Stimulated activated CD8-positive, alpha-beta memory T cell treated with anti-CD3 and anti-CD28 coated beads, Interleukin-15, amount 100 ng/mL, for 1 hour (primary cell): ENCODE results near the gene SLC25A14.
"Not testable (repeated sequence)": the region's sequence is repeated elsewhere in the genome, so short reads cannot be mapped to it uniquely, and the experiment has no call there.

ENCODE experiments used
- DNase-seq: peaks from one replicate; pipeline ENCODE4 v3.0.0-alpha.2; 2020; ENCODE audit warnings: low read depth

SLC25A14 gene

DNA sequence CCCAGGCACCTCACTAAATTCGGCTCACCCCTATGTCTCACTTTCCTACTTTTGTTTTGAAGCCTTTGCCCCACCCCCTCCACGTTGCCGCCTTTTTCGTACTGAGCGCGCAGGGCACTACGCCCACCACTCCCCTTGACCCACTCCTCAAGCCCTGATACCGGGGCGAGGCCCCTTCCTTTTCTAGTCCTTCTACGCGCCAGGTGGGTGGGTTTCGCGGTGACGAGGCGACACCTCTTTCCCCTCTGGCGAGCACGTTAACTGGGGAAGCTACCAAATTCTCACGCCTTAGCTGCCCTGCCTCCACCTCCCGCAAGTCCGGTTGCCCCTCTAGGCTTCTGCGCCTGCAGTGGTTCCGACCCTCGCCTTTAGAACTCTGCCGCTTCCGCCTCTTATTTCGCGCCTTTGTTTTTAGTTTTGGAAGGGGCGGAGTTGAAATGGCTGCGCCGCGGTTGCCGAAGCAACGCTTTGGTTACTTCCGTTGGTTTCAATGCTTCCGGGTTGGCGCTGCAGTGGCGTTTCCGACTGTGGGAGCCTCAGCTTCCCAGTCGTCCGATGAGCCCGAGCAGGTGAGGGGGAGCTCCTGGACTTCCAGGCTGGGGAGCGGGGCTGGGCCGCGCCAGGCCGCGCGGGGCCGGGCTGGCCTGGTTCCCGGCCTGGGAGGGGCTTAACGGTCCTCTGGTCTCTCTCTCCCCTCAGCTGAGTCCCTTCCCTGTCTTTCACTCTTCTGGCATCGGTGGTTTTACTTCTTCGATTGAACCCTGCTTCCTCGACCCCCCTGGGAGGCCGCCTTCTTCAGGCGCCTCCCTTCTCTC, at the start of gene SLC25A14:
Gene SLC25A14, plus strand, starts transcription at position 512 of the 815 bp plus-strand sequence. CDS start 360 bp downstream, outside the sequence.
- peak; percentile 37 for DNase-seq

- no peak for DNase-seq
Measured at GRCh38 chrX:130295519-130296296, 44.0 kb upstream of the SLC25A14 start.

DNA sequence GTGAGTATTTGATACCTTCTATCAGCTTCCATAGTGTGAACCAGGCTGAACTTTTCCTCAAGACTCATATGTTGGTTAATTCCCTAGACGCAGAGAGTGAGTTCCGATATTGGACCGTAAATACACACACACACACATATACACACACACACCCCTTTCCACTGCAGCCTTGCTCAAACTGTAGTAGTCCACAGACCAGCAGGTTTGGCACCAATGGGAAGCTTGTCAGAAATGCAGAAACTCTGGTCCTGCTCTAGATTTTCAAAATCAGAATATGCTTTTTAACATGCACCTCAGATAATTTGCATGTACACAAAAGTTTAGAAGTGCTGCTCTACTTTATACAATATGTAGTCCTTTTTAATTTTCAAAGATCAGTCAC, 43.4 kb upstream of the SLC25A14 start:
- no peak for DNase-seq

DNA sequence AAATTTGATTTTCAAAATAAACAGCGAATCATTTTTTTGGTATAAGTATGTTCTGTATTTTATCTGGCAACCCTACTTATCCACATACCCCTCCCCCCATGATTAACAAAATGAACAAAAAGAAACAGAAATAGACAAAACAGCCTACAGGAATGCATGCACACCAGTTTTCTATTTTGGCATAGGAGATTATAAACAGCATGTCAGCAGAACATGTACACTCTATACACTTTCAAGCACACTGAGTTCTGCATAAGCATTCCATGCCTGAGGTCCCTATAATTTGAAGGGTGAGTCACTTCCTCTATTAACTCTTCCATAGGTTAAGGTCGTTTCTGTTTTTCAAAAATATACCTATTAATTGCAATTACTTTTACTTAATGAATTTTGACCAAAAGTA, 43.0 kb upstream of the SLC25A14 start:
- no peak for DNase-seq

DNA sequence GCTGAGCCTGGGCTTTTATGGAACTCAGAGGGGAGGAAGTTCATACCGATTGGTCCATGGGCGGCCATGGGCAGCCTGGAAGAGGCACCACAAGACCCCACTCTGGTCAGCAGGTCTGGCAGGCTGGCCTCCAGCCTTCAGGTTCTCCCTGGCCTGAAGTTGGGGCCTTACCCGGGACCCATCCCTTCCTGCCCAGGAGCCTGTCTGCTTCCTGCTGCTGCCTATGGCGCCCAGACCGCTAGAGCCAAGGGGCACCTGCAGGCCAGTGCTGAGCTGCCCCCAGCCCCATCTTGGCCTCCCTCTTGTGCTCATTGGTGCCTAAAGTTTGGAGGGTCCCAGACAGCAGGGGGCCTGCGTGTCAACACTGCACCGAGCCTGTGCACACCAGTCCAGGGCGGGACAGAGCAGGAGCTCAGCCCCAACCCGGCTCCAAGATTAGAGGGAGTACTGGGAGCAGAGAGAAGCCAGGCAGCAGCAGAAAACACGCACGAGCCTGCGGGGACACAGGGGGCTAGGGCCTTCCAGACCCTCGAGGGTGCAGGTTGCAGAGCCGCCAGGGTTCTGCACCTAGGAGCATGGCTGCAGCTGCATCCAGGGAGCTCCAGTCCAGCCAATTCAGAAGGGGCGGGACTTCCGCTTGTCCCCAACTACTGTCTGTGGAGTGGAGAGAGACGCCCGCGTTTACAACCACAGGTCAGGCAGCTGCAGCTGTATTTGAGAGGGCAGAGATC, 40.3 kb upstream of the SLC25A14 start:
- DNase-seq = no peak

- no peak for DNase-seq
Measured at GRCh38 chrX:130300010-130300282, 39.8 kb upstream of the SLC25A14 start.

DNA sequence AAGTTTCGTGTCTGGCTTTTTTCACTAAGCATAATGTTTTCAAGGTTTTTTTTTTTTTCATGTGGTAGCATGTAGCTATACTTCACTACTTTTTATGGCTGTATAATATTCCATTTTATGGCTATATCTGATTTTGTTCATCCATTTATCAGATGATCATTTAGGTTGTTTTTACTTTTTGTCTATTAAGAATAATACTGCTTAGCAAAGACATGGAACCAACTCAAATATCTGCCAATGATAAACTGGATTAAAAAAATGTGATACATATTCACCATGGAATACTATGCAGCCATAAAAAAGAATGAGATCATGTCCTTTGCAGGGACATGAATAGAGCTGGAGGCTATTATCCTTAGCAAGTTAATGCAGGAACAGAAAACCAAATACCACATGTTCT, 38.3 kb upstream of the SLC25A14 start:
- DNase-seq = no peak

DNA sequence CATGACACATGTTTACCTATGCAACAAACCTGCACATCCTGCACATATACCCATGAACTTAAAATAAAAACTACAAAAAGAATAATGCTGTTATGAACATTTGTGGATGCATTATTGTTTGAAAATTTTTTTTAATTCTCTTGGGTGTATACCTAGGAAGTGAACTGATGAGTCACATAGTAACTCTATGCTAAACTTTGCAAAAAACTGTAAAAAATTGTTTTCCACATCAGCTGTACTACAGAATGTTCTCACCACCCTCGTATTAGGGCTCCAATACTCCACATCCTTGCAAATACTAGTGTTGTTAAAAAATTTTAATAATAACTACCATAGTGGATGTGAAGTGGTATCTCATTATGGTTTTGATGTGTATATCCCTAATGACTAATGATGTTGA, 37.7 kb upstream of the SLC25A14 start:
- DNase-seq = no peak

DNA sequence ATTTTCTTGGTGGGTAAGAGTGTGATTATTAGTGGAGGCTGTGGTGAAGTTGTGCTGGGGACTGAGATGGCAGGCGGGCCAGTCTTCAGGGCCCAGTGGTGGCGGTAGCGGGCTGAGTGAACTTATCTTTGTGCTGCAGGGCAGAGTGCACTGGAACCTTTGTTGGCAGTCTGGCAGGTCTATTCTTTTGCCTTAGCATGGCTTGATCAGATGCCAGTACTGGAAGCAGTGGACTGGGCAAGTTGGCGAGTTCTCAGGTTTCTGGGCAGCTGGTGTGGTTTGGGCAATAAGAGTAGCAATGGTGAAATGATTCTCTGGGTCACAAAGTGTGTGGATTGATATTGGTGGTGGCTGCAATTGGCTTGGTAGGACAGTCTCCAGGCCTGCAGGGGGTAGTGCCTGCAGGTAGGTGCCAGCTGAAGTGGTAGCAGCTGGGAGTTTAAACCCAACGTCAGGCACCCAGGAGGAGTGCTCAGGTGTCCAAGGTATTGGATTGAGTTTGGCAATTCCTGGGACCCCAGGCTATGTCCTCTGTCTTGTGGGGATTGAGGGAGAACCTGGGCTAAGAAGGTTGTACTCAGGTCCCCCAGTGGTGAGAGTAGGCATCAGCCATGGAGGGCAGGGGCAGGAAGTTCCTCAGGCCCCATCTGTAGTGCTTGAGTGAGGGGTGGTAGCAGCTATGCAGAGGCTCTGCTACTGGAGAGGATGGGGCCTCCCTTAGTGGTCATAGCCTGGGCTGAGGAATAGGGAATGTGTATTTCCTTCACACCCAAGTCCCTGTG, 34.9 kb upstream of the SLC25A14 start:
- no peak for DNase-seq

GRCh38 chrX:130319886-130320285, 19.8 kb upstream of the SLC25A14 start:
- DNase-seq = not testable (repeated sequence)

- no peak for DNase-seq
Measured at GRCh38 chrX:130321550-130321949, 18.2 kb upstream of the SLC25A14 start.

GRCh38 chrX:130330146-130330545, 9.6 kb upstream of the SLC25A14 start:
- no peak for DNase-seq

GRCh38 chrX:130330706-130331105, 9.0 kb upstream of the SLC25A14 start:
- DNase-seq = no peak

DNA sequence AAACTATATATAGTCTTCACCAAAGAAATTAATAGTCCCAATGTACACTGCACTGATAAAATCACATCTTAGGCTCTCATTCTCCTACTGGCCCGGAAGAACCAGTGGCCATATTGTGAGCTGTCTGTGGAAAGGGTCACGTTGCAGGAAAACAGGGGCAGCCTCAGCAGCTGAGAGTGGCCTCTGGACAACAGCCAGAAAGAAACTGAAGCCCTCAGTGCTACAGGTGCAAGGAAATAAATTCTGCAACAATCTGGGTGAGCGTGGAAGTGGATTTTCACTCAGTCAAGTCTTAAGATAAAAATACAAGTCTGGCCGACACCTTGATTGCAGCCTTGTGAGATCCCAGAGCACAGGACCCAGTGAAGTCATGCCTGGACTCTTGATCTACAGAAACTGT, 3.2 kb upstream of the SLC25A14 start:
- no peak for DNase-seq

- not testable (repeated sequence) for DNase-seq
Measured at GRCh38 chrX:130338869-130339268, 850 bp upstream of the SLC25A14 start.

GRCh38 chrX:130340271-130340670, 552 bp downstream of the SLC25A14 start:
- DNase-seq = no peak

- DNase-seq = no peak
Measured at GRCh38 chrX:130343411-130343810, 3.7 kb downstream of the SLC25A14 start.

DNA sequence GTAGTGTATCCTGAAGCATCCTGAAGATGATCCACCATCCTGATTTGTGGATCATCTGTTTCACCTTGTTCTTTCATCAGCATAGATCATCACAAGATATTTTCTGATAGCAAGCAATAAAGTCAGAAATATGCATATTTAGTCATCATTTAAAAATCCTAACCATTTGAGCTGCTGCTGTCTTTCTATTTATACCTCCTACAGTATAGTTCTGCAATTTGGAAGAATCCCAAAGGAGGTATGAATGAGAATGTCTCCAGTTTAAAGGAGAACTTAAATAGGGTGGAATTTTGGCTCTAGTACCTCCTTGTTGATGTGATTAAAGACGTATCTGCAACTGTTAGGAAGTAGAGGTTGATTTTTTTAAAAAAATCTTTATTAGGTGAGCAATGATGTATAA, 7.6 kb downstream of the SLC25A14 start:
- no peak for DNase-seq

DNA sequence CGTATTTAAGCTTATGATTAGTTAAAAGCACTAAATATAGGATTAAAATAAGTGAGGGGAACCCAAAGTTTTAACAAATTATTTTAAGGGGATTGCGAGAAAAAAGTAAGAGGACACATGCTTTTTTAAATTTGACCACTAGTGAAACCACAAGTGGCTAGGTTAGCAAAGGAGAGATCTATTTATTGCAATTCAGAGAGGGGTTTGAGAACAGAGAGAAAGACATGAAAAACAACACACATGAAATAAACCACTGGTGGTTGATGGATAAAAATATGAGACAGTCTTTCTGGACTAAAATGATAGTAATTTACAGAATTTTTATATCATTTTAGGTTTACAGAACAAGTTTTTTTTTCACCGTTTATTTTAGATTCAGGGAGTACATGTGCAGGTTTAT, 11.8 kb downstream of the SLC25A14 start:
- no peak for DNase-seq

- DNase-seq = not testable (repeated sequence)
Measured at GRCh38 chrX:130352050-130352449, 12.3 kb downstream of the SLC25A14 start.

DNA sequence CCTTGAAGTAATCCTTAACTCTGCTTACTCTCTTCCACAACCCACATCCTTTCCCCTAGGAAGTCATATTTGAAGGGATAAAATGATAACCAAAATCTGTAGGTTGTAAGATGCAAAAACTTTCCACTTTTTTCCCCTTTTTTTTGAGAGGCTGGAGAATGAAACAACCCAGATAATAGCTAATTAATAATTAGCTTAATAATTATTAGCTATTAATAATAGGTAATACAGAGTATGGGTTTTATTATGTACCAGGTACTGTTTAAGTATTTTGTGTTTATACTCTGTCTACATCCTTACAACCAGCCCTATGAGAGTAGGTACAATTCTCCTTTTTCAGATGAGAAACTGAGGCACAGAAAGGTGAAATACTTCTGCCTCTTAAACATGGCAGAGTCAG, 36.4 kb downstream of the SLC25A14 start:
- no peak for DNase-seq

DNA sequence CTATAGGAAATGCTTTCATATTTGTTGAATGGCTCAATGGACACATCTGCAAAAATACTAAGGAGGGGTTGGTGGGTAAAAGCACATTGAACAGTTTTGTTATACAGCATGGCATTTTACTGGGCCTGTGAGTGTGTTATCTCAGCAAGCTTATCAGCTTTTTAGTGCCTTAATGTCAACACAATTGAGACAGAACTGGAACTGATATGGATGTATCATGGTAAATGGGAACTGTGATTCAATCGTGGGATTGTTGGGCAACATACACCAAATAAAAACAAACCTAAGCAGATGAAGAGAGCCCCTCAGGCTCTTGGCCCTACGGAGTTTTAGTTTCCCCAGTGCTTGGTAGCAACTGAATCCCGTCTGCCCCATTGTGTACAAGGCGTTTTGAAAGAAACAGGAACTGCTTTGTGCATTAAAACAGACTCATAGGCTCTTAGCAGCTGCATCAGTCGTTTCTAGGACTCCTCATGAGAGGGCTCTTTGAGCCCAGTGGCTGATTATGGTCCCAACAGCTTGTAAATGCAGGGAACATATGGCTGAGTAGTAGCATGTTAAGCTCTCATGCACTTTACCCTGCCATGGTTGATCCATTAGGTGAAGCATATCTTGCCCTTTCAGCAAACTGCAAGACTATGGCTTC, 38.4 kb downstream of the SLC25A14 start:
- DNase-seq = no peak
